H1 (cell line): ENCODE measurements around the gene FBN3. TPM values are rescaled to one million over a fixed set of nuclear protein-coding genes. Genes with fewer than 3 reads are reported as not detected.

Source experiments
- CTCF ChIA-PET: fragments of 300-600 bp; sonication (Branson Sonifier 250); formaldehyde crosslinking; loops from one replicate; lab custom pipeline; 2021; ENCODE audit not compliant: partially characterized antibody; lab: Charles Lee
- POLR2A ChIA-PET: fragments of 300-600 bp; sonication (Branson Sonifier 250); formaldehyde crosslinking; loops from one replicate; lab custom pipeline; 2021; ENCODE audit warnings: inconsistent platforms; ENCODE audit not compliant: partially characterized antibody; lab: Charles Lee
- DNase-seq, 2 experiments: peaks; one replicate each; pipeline versions ENCODE4 v3.0.0 to v3.0.0-alpha.2; 2010 to 2022; ENCODE audit warnings: low spot score in 2 of 2, low read depth in 1 of 2, mixed read lengths in 1 of 2
- FAIRE-seq: peaks from 2 replicates; lab custom pipeline; 2011; peaks lifted over from hg19 to GRCh38; lab: Jason Lieb, UNC
- H2AFZ ChIP-seq: 2 replicates; pipeline ENCODE4 v1.8.1; 2012; ENCODE audit warnings: low read length, inconsistent platforms
- H2AK5ac ChIP-seq: 2 replicates; pipeline ENCODE4 v1.6.1; 2013; ENCODE audit warnings: low read depth, low read length
- H2BK120ac ChIP-seq: replicated peaks from 2 replicates; pipeline ENCODE3; 2013; ENCODE audit warnings: low read depth, low read length, inconsistent platforms
- H2BK12ac ChIP-seq: 2 replicates; pipeline ENCODE4 v1.6.1; 2013; ENCODE audit warnings: low read depth, low read length
- H2BK15ac ChIP-seq: 2 replicates; pipeline ENCODE4 v1.6.1; 2013; ENCODE audit warnings: low read length
- H2BK20ac ChIP-seq: 2 replicates; pipeline ENCODE4 v1.6.1; 2013; ENCODE audit warnings: low read length
- H2BK5ac ChIP-seq: 2 replicates; pipeline ENCODE4 v1.6.1; 2013; ENCODE audit warnings: low read depth, low read length
- H3K14ac ChIP-seq: 2 replicates; pipeline ENCODE4 v1.6.1; 2013; ENCODE audit warnings: inconsistent platforms; ENCODE audit not compliant: insufficient read length
- H3K18ac ChIP-seq: 2 replicates; pipeline ENCODE4 v1.6.1; 2013; ENCODE audit warnings: low read length; ENCODE audit errors: extremely low read depth
- H3K23ac ChIP-seq: 2 replicates; pipeline ENCODE4 v1.6.1; 2013; ENCODE audit warnings: inconsistent platforms; ENCODE audit not compliant: insufficient read length
- H3K23me2 ChIP-seq: 2 replicates; pipeline ENCODE4 v1.6.1; 2013; ENCODE audit warnings: low read depth, low read length
- H3K27ac ChIP-seq: 2 replicates; pipeline ENCODE4 v1.6.1; 2011; ENCODE audit warnings: low read depth, low read length, inconsistent platforms
- H3K27me3 ChIP-seq, 4 experiments: replicated peaks in 1 of 4; 1 replicate in 1 of 4; 2 replicates in 3 of 4; pipeline versions ENCODE4 v1.6.1 to v1.8.1; 2011 to 2013; ENCODE audit warnings: low read length in 3 of 4, mild to moderate bottlenecking in 3 of 4, inconsistent platforms in 2 of 4, mixed read lengths in 2 of 4, moderate library complexity in 1 of 4; ENCODE audit not compliant: control insufficient read depth in 3 of 4, insufficient read depth in 3 of 4; ENCODE audit errors: extremely low read depth in 1 of 4
- H3K36me3 ChIP-seq, 4 experiments: 2 replicates each; pipeline versions ENCODE4 v1.6.1 to v1.8.1; 2011 to 2013; ENCODE audit warnings: mild to moderate bottlenecking in 4 of 4, low read length in 3 of 4, moderate library complexity in 2 of 4, control low read depth in 1 of 4, inconsistent platforms in 1 of 4; ENCODE audit not compliant: insufficient read depth in 4 of 4, control insufficient read depth in 2 of 4
- H3K4ac ChIP-seq: replicated peaks from 2 replicates; pipeline ENCODE3; 2013; ENCODE audit warnings: low read length, low read depth, mixed read lengths, inconsistent platforms; ENCODE audit not compliant: insufficient read length
- H3K4me1 ChIP-seq, 4 experiments: replicated peaks in 1 of 4; 1 replicate in 1 of 4; 2 replicates in 3 of 4; pipeline versions ENCODE4 v1.6.1 to v1.8.1; 2011 to 2013; ENCODE audit warnings: low read length in 3 of 4, inconsistent platforms in 2 of 4, mixed read lengths in 1 of 4; ENCODE audit not compliant: insufficient read depth in 4 of 4, control insufficient read depth in 3 of 4
- H3K4me2 ChIP-seq, 2 experiments: 2 replicates each; pipeline versions ENCODE4 v1.6.1 to v1.8.1; 2011 to 2013; ENCODE audit warnings: low read depth in 2 of 2, low read length in 2 of 2, control low read depth in 1 of 2, inconsistent platforms in 1 of 2, mild to moderate bottlenecking in 1 of 2; ENCODE audit not compliant: insufficient read depth in 1 of 2
- H3K4me3 ChIP-seq, 4 experiments: fragments of 200-600, 300-600 bp in 1 of 4; sonication (generic), shearing (Covaris generic), sonication (Bioruptor Twin) in 1 of 4; 2 replicates each; pipeline versions ENCODE4 v1.5.1 to v1.8.1; 2011 to 2016; ENCODE audit warnings: low read length in 4 of 4, low read depth in 3 of 4, control low read depth in 2 of 4, inconsistent platforms in 2 of 4, mild to moderate bottlenecking in 2 of 4, mixed read lengths in 1 of 4, moderate library complexity in 1 of 4; ENCODE audit not compliant: insufficient read depth in 2 of 4; ENCODE audit errors: extremely low read depth in 1 of 4
- H3K56ac ChIP-seq: replicated peaks from 2 replicates; pipeline ENCODE3; 2013; ENCODE audit warnings: low read depth, mild to moderate bottlenecking, mixed read lengths, low read length, inconsistent platforms; ENCODE audit not compliant: insufficient read length
- H3K79me1 ChIP-seq: 2 replicates; pipeline ENCODE4 v1.6.1; 2013; ENCODE audit warnings: low read depth, low read length, control low read depth
- H3K79me2 ChIP-seq, 2 experiments: 2 replicates each; pipeline versions ENCODE4 v1.6.1 to v1.8.1; 2012 to 2013; ENCODE audit warnings: low read length in 2 of 2, mild to moderate bottlenecking in 2 of 2, inconsistent platforms in 1 of 2; ENCODE audit not compliant: insufficient read depth in 2 of 2, control insufficient read depth in 1 of 2
- H3K9ac ChIP-seq, 4 experiments: replicated peaks in 1 of 4; 1 replicate in 1 of 4; 2 replicates in 3 of 4; pipeline versions ENCODE4 v1.6.1 to v1.8.1; 2011 to 2013; ENCODE audit warnings: low read depth in 3 of 4, low read length in 3 of 4, control low read depth in 2 of 4, mild to moderate bottlenecking in 2 of 4, moderate library complexity in 2 of 4, inconsistent platforms in 1 of 4; ENCODE audit errors: extremely low read depth in 1 of 4
- H3K9me3 ChIP-seq, 2 experiments: 2 replicates each; pipeline versions ENCODE4 v1.6.1 to v1.8.1; 2012 to 2013; ENCODE audit warnings: mild to moderate bottlenecking in 2 of 2, moderate library complexity in 2 of 2, control low read depth in 1 of 2, inconsistent platforms in 1 of 2, low read depth in 1 of 2, low read length in 1 of 2, mixed read lengths in 1 of 2; ENCODE audit not compliant: insufficient read depth in 2 of 2
- H4K20me1 ChIP-seq, 2 experiments: replicated peaks in 1 of 2; 2 replicates each; pipeline versions ENCODE3 to v1.8.1; 2011 to 2013; ENCODE audit warnings: inconsistent platforms in 2 of 2, low read length in 2 of 2, mild to moderate bottlenecking in 1 of 2; ENCODE audit not compliant: insufficient read depth in 2 of 2, control insufficient read depth in 1 of 2
- H4K5ac ChIP-seq: 2 replicates; pipeline ENCODE4 v1.6.1; 2013; ENCODE audit warnings: low read length, low read depth, mixed read lengths, inconsistent platforms; ENCODE audit not compliant: insufficient read length
- H4K8ac ChIP-seq: 2 replicates; pipeline ENCODE4 v1.8.0; 2013; ENCODE audit warnings: mild to moderate bottlenecking, moderate library complexity, low read length, inconsistent platforms; ENCODE audit not compliant: insufficient read depth; ENCODE audit errors: extremely low read depth
- H4K91ac ChIP-seq: replicated peaks from 2 replicates; pipeline ENCODE3; 2013; ENCODE audit warnings: low read length, mixed read lengths, inconsistent platforms; ENCODE audit not compliant: insufficient read length
- ASH2L ChIP-seq: fragments of 200-600, 300-600 bp; sonication (generic); IDR thresholded peaks from one replicate; pipeline ENCODE4 v1.7.1; 2017; ENCODE audit warnings: low read length
- CREB1 ChIP-seq: IDR thresholded peaks from 2 replicates; pipeline ENCODE4 v1.6.1; 2012; ENCODE audit warnings: inconsistent platforms
- CTBP2 ChIP-seq: IDR thresholded peaks from 2 replicates; pipeline ENCODE4 v1.7.0; 2011; ENCODE audit warnings: borderline replicate concordance, mild to moderate bottlenecking, moderate library complexity, mixed read lengths, low read length; ENCODE audit not compliant: insufficient read depth, insufficient read length
- EGR1 ChIP-seq: IDR thresholded peaks from 2 replicates; pipeline ENCODE4 v1.6.1; 2011; ENCODE audit warnings: low read depth, low read length, borderline replicate concordance
- EP300 ChIP-seq, 2 experiments: IDR thresholded peaks; 1 replicate in 1 of 2; 2 replicates in 1 of 2; pipeline ENCODE4 v1.6.1; 2011 to 2012; ENCODE audit warnings: low read depth in 2 of 2, low read length in 2 of 2, mild to moderate bottlenecking in 2 of 2, borderline replicate concordance in 1 of 2, inconsistent platforms in 1 of 2, moderate library complexity in 1 of 2
- HDAC6 ChIP-seq: IDR thresholded peaks from one replicate; pipeline ENCODE4 v1.7.1; 2012; ENCODE audit warnings: low read depth, mild to moderate bottlenecking, inconsistent platforms, low read length, moderate library complexity
- NANOG ChIP-seq: IDR thresholded peaks from 2 replicates; pipeline ENCODE4 v1.6.1; 2011; ENCODE audit warnings: low read length, low read depth, mild to moderate bottlenecking, inconsistent platforms; ENCODE audit not compliant: insufficient read depth, poor library complexity, severe bottlenecking
- RAD21 ChIP-seq, 2 experiments: IDR thresholded peaks in 1 of 2; conservative IDR thresholded peaks in 1 of 2; 2 replicates each; pipeline ENCODE4 v1.6.1; 2011; ENCODE audit warnings: low read depth in 2 of 2, low read length in 2 of 2, improper control_type of control experiment in 1 of 2, inconsistent platforms in 1 of 2, mild to moderate bottlenecking in 1 of 2, moderate library complexity in 1 of 2
- SAP30 ChIP-seq: fragments of 300-600 bp; sonication (generic); IDR thresholded peaks from 2 replicates; pipeline ENCODE4 v1.7.1; 2012; ENCODE audit warnings: low read length, moderate library complexity, mild to moderate bottlenecking, inconsistent platforms; ENCODE audit not compliant: insufficient read depth, insufficient replicate concordance
- SIX5 ChIP-seq: IDR thresholded peaks from 2 replicates; pipeline ENCODE4 v1.6.1; 2011; ENCODE audit warnings: mild to moderate bottlenecking, low read depth, low read length
- WGBS, 2 experiments: shearing (Covaris generic) in 1 of 2; methylation state at CpG; one replicate each; pipeline versions ENCODE4 v1.1.6 to v1.1.7; 2013 to 2015; ENCODE audit warnings: low lambda C conversion rate in 2 of 2, mixed read lengths in 2 of 2, inconsistent platforms in 1 of 2, low coverage in 1 of 2, missing lambda C conversion rate in 1 of 2; ENCODE audit not compliant: insufficient replicate concordance in 2 of 2, insufficient coverage in 1 of 2, insufficient read length in 1 of 2; ENCODE audit errors: extremely low coverage in 1 of 2, missing lambda C conversion rate in 1 of 2; 5-methylcytosine and 5-hydroxymethylcytosine counted together
- polyA plus RNA-seq, 7 experiments: library from polyadenylated mRNA; depleted of rRNA in 3 of 7; stranded (reverse) in 5 of 7; unstranded in 2 of 7; fragments of >200 nt in 5 of 7; fragments of 200-250 nt in 2 of 7; gene quantifications; 1 replicate in 5 of 7; 2 replicates in 1 of 7; 4 replicates in 1 of 7; pipeline versions ENCODE4 v1.2.1 to v1.2.3, GENCODE V29; 2011 to 2013; ENCODE audit warnings: missing spikeins in 2 of 7, mixed read lengths in 2 of 7
- total RNA-seq: library from RNA; stranded (reverse); fragmentation: NEBNext Ultra II Directional; extraction: Animal tissue kit (Norgen Biotek cat#: 25700); gene quantifications from 2 replicates; pipeline ENCODE4 v1.2.1, GENCODE V29; 2021
- TF ChIP-seq, protein P1 (sequence below): IDR thresholded peaks from 2 replicates; pipeline ENCODE4 v1.6.1; 2012; ENCODE audit warnings: low read length, inconsistent platforms

The FBN3 gene
- total and polyA plus RNA-seq, 2 of the 8 experiments (the other 6 are each of a cell fraction or from before 2014, with no cell fraction given) = 37.1 to 38.7 TPM

DNA sequence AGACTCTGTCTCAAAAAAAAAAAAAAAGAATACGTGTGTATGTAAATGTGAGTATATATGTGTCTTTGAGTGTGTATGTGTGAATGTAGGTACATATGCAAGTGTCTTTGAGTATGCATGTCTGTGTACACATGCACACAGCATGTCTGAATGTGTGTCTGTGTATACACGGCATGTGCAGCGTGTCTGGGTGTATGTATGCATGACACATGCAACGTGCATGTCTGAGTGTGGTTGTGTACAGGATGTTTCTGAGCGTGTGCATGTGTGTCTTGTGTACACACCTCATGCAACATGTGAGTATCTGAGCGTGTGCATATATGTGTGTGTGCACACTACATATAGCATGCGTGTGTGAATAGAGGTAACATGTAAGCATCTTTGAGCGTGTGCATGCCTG lies 20.8 kb downstream of the FBN3 start:
- Histone ChIP-seq H3K36me3 (peaks cover 9 to 46% (median 29%) of the 10 kb centered on the region in 4 experiments; a peak in 7 of 8 replicates), H3K9ac (no peak overlapping the region; a peak in 1 of 7 replicates), H2AFZ (no peak overlapping the region), H2BK12ac (no peak overlapping the region), H4K8ac (no peak overlapping the region), H3K18ac (no peak overlapping the region), H3K56ac (no peak overlapping the region), H3K27me3 (no peaks in the 10 kb centered on the region), H3K14ac (no peak overlapping the region), H2AK5ac (no peak overlapping the region), H3K4me3 (no peak overlapping the region), H4K20me1 (peaks cover 0 to 8% of the 10 kb centered on the region in 2 experiments), H2BK20ac (no peak overlapping the region), H3K79me2 (no peaks in the 10 kb centered on the region), H3K23me2 (peaks cover 2% of the 10 kb centered on the region; the same call in 1 of the 2 replicates), H3K79me1 (no peaks in the 10 kb centered on the region; the same call in 1 of the 2 replicates), H3K27ac (no peak overlapping the region), H3K9me3 (no peaks in the 10 kb centered on the region), H3K4me1 (no peaks in the 10 kb centered on the region), H4K5ac (no peak overlapping the region), H3K4me2 (no peak overlapping the region), H4K91ac (no peak overlapping the region), H3K23ac (no peak overlapping the region), H3K4ac (no peak overlapping the region), H2BK5ac (no peak overlapping the region; the same call in 1 of the 2 replicates), H2BK120ac (no peak overlapping the region), H2BK15ac (no peak overlapping the region)
- FAIRE-seq (no peak), DNase-seq (no peak)
- CTCF ChIA-PET = no interaction called here
- WGBS, 2 experiments = 89% methylated on average over 8 of the region's 8 CpGs; no CpG with 5 or more reads in 1 of the 2 experiments
- POLR2A ChIA-PET = interaction anchor here (1.2 kb wide), 1 partner anchor 15 kb away, joined by 3 read pairs; no protein-coding TSS in a partner anchor
- no peak for TF ChIP-seq CREB1
- no peak for TF ChIP-seq CTBP2
- TF ChIP-seq SAP30 = no peak
- no peak for TF ChIP-seq RAD21 (IDR thresholded peaks at IDR 0.05 in 1 of 2, conservative IDR thresholded peaks at IDR 0.05 in 1 of 2; ENCODE audit: low read depth in 2 of 2, low read length in 2 of 2)
- no peak for TF ChIP-seq EGR1
- TF ChIP-seq NANOG = no peak
- no peak for TF ChIP-seq EP300 (IDR thresholded peaks at IDR 0.05; ENCODE audit: borderline replicate concordance in 1 of 2, low read depth in 2 of 2, low read length in 2 of 2)
- TF ChIP-seq ASH2L = no peak
- TF ChIP-seq, protein P1, sequence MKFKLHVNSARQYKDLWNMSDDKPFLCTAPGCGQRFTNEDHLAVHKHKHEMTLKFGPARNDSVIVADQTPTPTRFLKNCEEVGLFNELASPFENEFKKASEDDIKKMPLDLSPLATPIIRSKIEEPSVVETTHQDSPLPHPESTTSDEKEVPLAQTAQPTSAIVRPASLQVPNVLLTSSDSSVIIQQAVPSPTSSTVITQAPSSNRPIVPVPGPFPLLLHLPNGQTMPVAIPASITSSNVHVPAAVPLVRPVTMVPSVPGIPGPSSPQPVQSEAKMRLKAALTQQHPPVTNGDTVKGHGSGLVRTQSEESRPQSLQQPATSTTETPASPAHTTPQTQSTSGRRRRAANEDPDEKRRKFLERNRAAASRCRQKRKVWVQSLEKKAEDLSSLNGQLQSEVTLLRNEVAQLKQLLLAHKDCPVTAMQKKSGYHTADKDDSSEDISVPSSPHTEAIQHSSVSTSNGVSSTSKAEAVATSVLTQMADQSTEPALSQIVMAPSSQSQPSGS = no peak
- no peak for TF ChIP-seq HDAC6
- no peak for TF ChIP-seq SIX5
